ENCODE data around the gene ZBTB6.

GRCh38 chr9:122865300-122865699, 47.8 kb downstream of the ZBTB6 start:
- no peak for TF ChIP-seq CTCF (conservative IDR thresholded peaks at IDR 0.05; ENCODE audit: low read length)
- TF ChIP-seq EZH2phosphoT487 (IDR thresholded peaks at IDR 0.05; ENCODE audit: borderline replicate concordance) = no peak
